ENCODE measurements around the gene TRAF3.

Gene TRAF3

DNA sequence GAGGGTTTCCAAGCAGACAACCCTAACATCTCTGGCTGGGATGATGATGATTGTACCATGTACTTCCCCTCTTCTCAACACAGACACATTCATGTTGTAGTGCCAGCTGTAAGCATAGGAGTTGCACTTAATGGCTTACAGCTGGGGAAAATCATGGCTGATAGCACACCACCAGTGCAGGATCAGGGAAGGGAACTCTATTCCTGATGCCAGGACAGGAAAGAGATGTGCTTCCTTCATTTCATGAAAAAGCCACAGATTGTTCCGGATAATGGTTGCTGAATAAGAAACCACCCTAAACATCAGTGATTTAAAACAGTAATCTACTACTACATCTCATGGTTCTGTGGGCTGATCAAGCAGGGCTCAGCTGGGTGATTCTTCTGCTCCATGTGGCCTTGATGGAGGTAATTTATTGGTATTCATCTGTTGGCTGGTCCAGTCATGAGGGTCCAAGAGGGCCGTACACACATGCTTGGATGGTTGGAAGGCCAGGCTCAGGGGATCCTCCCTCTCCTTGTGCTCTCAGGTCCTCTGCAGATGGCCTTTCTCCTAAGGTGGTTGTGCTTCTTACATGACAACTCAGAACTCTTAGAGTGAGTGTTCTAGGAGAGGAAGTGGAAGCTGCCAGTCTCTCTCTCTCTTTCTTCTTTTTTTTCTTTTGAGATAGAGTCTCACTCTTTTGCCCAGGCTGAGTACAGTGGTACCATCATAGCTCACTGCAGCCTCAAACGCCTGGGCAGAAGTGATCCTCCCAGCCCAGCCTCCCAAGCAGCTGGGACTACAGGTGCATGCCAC, 16.5 kb downstream of the TRAF3 start:
- peaks cover 5% of the 10 kb centered on the region for H3K79me2 ChIP-seq (ENCODE audit: control insufficient read depth, insufficient read depth, low read length, poor library complexity)
- H3K18ac ChIP-seq (ENCODE audit: low read length) = no peak overlapping the region
- peaks cover 6% of the 10 kb centered on the region for H3K79me1 ChIP-seq (ENCODE audit: low read length)
- no peak overlapping the region for H4K91ac ChIP-seq (ENCODE audit: low read depth, low read length)
- H2BK5ac ChIP-seq (ENCODE audit: low read depth, low read length, poor library complexity) = no peak overlapping the region
- no peak overlapping the region for H3K4me3 ChIP-seq (ENCODE audit: low read depth, low read length)
- no peak overlapping the region for H2AK5ac ChIP-seq (ENCODE audit: low read length)
- H3K4me2 ChIP-seq (ENCODE audit: low read length) = no peak overlapping the region
- peaks cover 2% of the 10 kb centered on the region in 2 experiments for H3K36me3 ChIP-seq (ENCODE audit: control insufficient read depth in 1 of 2, insufficient read depth in 2 of 2, low read length in 2 of 2)
- H2BK12ac ChIP-seq (ENCODE audit: low read length) = no peak overlapping the region
- no peak overlapping the region for H2AFZ ChIP-seq (ENCODE audit: insufficient read depth, low read length, poor library complexity)
- no peak overlapping the region for H4K8ac ChIP-seq (ENCODE audit: low read depth, low read length)
- H3K14ac ChIP-seq (ENCODE audit: low read length) = no peak overlapping the region
- H3K27me3 ChIP-seq (ENCODE audit: insufficient read depth, low read length) = no peaks in the 10 kb centered on the region
- no peak for DNase-seq
- peaks cover 9 to 13% of the 10 kb centered on the region in 2 experiments for H3K4me1 ChIP-seq (ENCODE audit: control insufficient read depth in 1 of 2, insufficient read depth in 2 of 2, low read length in 2 of 2)
- WGBS (ENCODE audit: extremely low coverage, insufficient coverage, insufficient read length) = no CpG with 5 or more reads among the region's 3 CpGs
- H3K27ac ChIP-seq (ENCODE audit: low read depth, low read length) = no peak overlapping the region
- H3K9me3 ChIP-seq (ENCODE audit: insufficient read depth, low read depth, low read length) = no peaks in the 10 kb centered on the region
- H3K23ac ChIP-seq (ENCODE audit: low read length) = no peak overlapping the region
- H3K9ac ChIP-seq (ENCODE audit: low read length) = no peak overlapping the region
- H4K12ac ChIP-seq (ENCODE audit: low read depth, low read length) = no peak overlapping the region
- no peak overlapping the region for H3K4ac ChIP-seq (ENCODE audit: low read depth, low read length)
- no peak overlapping the region for H2BK120ac ChIP-seq (ENCODE audit: insufficient read depth, low read length, poor library complexity)

GRCh38 chr14:102795060-102795925, 18.0 kb downstream of the TRAF3 start:
- Histone ChIP-seq H3K9ac (ENCODE audit: low read length) (no peak overlapping the region), H3K79me1 (ENCODE audit: low read length) (peaks cover 6% of the 10 kb centered on the region), H2BK120ac (ENCODE audit: insufficient read depth, low read length, poor library complexity) (peak overlapping the region; percentile 81), H3K9me3 (ENCODE audit: insufficient read depth, low read depth, low read length) (no peaks in the 10 kb centered on the region), H2AK5ac (ENCODE audit: low read length) (no peak overlapping the region), H3K4ac (ENCODE audit: low read depth, low read length) (peak overlapping the region; percentile 77), H4K12ac (ENCODE audit: low read depth, low read length) (peak overlapping the region; percentile 64), H3K23ac (ENCODE audit: low read length) (no peak overlapping the region), H3K36me3 (ENCODE audit: control insufficient read depth in 1 of 2, insufficient read depth in 2 of 2, low read length in 2 of 2) (peaks cover 2% of the 10 kb centered on the region in 2 experiments), H3K79me2 (ENCODE audit: control insufficient read depth, insufficient read depth, low read length, poor library complexity) (peaks cover 5% of the 10 kb centered on the region), H3K18ac (ENCODE audit: low read length) (peak overlapping the region; percentile 61), H2AFZ (ENCODE audit: insufficient read depth, low read length, poor library complexity) (peak overlapping the region; percentile 90), H2BK12ac (ENCODE audit: low read length) (peak overlapping the region; percentile 19), H3K27me3 (ENCODE audit: insufficient read depth, low read length) (no peaks in the 10 kb centered on the region), H4K8ac (ENCODE audit: low read depth, low read length) (peak overlapping the region; percentile 95), H2BK5ac (ENCODE audit: low read depth, low read length, poor library complexity) (peak overlapping the region; percentile 86), H3K14ac (ENCODE audit: low read length) (peak overlapping the region; percentile 68), H4K91ac (ENCODE audit: low read depth, low read length) (peak overlapping the region; percentile 86), H3K4me1 (ENCODE audit: control insufficient read depth in 1 of 2, insufficient read depth in 2 of 2, low read length in 2 of 2) (peaks cover 9 to 14% of the 10 kb centered on the region in 2 experiments), H3K4me3 (ENCODE audit: low read depth, low read length) (no peak overlapping the region), H3K27ac (ENCODE audit: low read depth, low read length) (peak overlapping the region; percentile 93), H3K4me2 (ENCODE audit: low read length) (peak overlapping the region; percentile 19)
- WGBS (ENCODE audit: extremely low coverage, insufficient coverage, insufficient read length) = no CpG with 5 or more reads among the region's 2 CpGs
- peak; percentile 97 to 100 for DNase-seq

DNA sequence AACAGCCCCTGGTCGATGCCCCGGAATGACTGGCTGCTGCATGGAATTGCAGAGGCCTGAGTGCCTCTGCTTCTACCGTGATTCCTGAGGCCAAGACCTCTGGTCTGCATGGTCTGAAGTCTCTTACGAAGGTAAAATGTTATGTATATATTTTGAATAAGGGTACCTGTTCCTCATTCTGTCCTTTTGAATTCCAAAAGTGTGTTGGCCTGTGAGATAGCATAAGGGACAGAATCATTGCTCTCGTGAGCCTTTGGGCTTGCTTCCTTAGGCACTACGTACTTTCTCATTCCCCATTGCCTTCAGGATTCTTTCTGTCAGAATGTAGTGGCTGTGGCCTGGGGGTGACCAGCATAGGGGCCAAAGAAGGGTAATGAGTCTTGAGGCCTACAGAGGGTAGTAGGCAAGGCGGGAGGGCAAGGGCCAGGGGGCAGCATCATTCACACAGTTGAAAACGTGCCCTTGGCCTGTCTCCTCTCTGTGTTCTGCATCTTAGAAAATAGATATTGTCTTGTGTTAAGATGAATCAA, 19.5 kb downstream of the TRAF3 start:
- Histone ChIP-seq H3K27me3 (ENCODE audit: insufficient read depth, low read length) (no peaks in the 10 kb centered on the region), H2AFZ (ENCODE audit: insufficient read depth, low read length, poor library complexity) (no peak overlapping the region), H3K18ac (ENCODE audit: low read length) (no peak overlapping the region), H3K79me2 (ENCODE audit: control insufficient read depth, insufficient read depth, low read length, poor library complexity) (peaks cover 5% of the 10 kb centered on the region), H3K4me2 (ENCODE audit: low read length) (no peak overlapping the region), H2BK120ac (ENCODE audit: insufficient read depth, low read length, poor library complexity) (no peak overlapping the region), H2BK5ac (ENCODE audit: low read depth, low read length, poor library complexity) (no peak overlapping the region), H3K9me3 (ENCODE audit: insufficient read depth, low read depth, low read length) (no peaks in the 10 kb centered on the region), H4K12ac (ENCODE audit: low read depth, low read length) (no peak overlapping the region), H3K4ac (ENCODE audit: low read depth, low read length) (no peak overlapping the region), H3K9ac (ENCODE audit: low read length) (no peak overlapping the region), H3K14ac (ENCODE audit: low read length) (no peak overlapping the region), H3K23ac (ENCODE audit: low read length) (no peak overlapping the region), H3K4me1 (ENCODE audit: control insufficient read depth in 1 of 2, insufficient read depth in 2 of 2, low read length in 2 of 2) (peaks cover 9 to 14% of the 10 kb centered on the region in 2 experiments), H2AK5ac (ENCODE audit: low read length) (no peak overlapping the region), H3K4me3 (ENCODE audit: low read depth, low read length) (no peak overlapping the region), H4K91ac (ENCODE audit: low read depth, low read length) (peak overlapping the region; percentile 70), H2BK12ac (ENCODE audit: low read length) (no peak overlapping the region), H3K79me1 (ENCODE audit: low read length) (peaks cover 6% of the 10 kb centered on the region), H3K36me3 (ENCODE audit: control insufficient read depth in 1 of 2, insufficient read depth in 2 of 2, low read length in 2 of 2) (peaks cover 2% of the 10 kb centered on the region in 2 experiments), H3K27ac (ENCODE audit: low read depth, low read length) (no peak overlapping the region), H4K8ac (ENCODE audit: low read depth, low read length) (no peak overlapping the region)
- WGBS (ENCODE audit: extremely low coverage, insufficient coverage, insufficient read length) = no CpG with 5 or more reads among the region's 8 CpGs
- peak; percentile 95 to 97 for DNase-seq

GRCh38 chr14:102798926-102799325, 21.7 kb downstream of the TRAF3 start:
- H3K79me1 ChIP-seq (ENCODE audit: low read length) = peaks cover 6% of the 10 kb centered on the region
- no peak overlapping the region for H3K4me3 ChIP-seq (ENCODE audit: low read depth, low read length)
- H3K18ac ChIP-seq (ENCODE audit: low read length) = no peak overlapping the region
- WGBS (ENCODE audit: extremely low coverage, insufficient coverage, insufficient read length) = no CpG with 5 or more reads among the region's 2 CpGs
- H3K4ac ChIP-seq (ENCODE audit: low read depth, low read length) = no peak overlapping the region
- no peaks in the 10 kb centered on the region for H3K36me3 ChIP-seq (ENCODE audit: control insufficient read depth in 1 of 2, insufficient read depth in 2 of 2, low read length in 2 of 2)
- no peak overlapping the region for H2AFZ ChIP-seq (ENCODE audit: insufficient read depth, low read length, poor library complexity)
- no peak overlapping the region for H4K8ac ChIP-seq (ENCODE audit: low read depth, low read length)
- peaks cover 5% of the 10 kb centered on the region for H3K79me2 ChIP-seq (ENCODE audit: control insufficient read depth, insufficient read depth, low read length, poor library complexity)
- H4K12ac ChIP-seq (ENCODE audit: low read depth, low read length) = no peak overlapping the region
- no peak overlapping the region for H3K14ac ChIP-seq (ENCODE audit: low read length)
- H4K91ac ChIP-seq (ENCODE audit: low read depth, low read length) = no peak overlapping the region
- H3K27me3 ChIP-seq (ENCODE audit: insufficient read depth, low read length) = no peaks in the 10 kb centered on the region
- no peak overlapping the region for H3K4me2 ChIP-seq (ENCODE audit: low read length)
- peaks cover 9 to 14% of the 10 kb centered on the region in 2 experiments for H3K4me1 ChIP-seq (ENCODE audit: control insufficient read depth in 1 of 2, insufficient read depth in 2 of 2, low read length in 2 of 2)
- H3K23ac ChIP-seq (ENCODE audit: low read length) = no peak overlapping the region
- no peak for DNase-seq
- no peaks in the 10 kb centered on the region for H3K9me3 ChIP-seq (ENCODE audit: insufficient read depth, low read depth, low read length)
- H3K27ac ChIP-seq (ENCODE audit: low read depth, low read length) = no peak overlapping the region
- H2BK120ac ChIP-seq (ENCODE audit: insufficient read depth, low read length, poor library complexity) = no peak overlapping the region
- H2BK5ac ChIP-seq (ENCODE audit: low read depth, low read length, poor library complexity) = no peak overlapping the region
- H2BK12ac ChIP-seq (ENCODE audit: low read length) = no peak overlapping the region
- no peak overlapping the region for H2AK5ac ChIP-seq (ENCODE audit: low read length)
- H3K9ac ChIP-seq (ENCODE audit: low read length) = no peak overlapping the region
